Skeletal muscle tissue (tissue), 4 donors: ENCODE measurements around the gene TUBB4B. TPM values are rescaled to one million over a fixed set of nuclear protein-coding genes. Genes with fewer than 3 reads are reported as not detected.

Source experiments
- H3K27ac ChIP-seq: one replicate; pipeline ENCODE4 v1.7.0; 2013; ENCODE audit warnings: mild to moderate bottlenecking, low read depth, low read length, inconsistent platforms
- H3K27me3 ChIP-seq, 3 donors: one replicate each; pipeline ENCODE4 v1.7.0; 2013; ENCODE audit warnings: low read length in 3 of 3; ENCODE audit not compliant: control insufficient read depth in 3 of 3, insufficient read depth in 3 of 3
- H3K36me3 ChIP-seq, 3 donors: one replicate each; pipeline ENCODE4 v1.7.0; 2013; ENCODE audit warnings: low read length in 3 of 3; ENCODE audit not compliant: control insufficient read depth in 3 of 3, insufficient read depth in 3 of 3
- H3K4me1 ChIP-seq, 3 donors: one replicate each; pipeline ENCODE4 v1.7.0; 2013; ENCODE audit warnings: low read length in 3 of 3, mild to moderate bottlenecking in 3 of 3; ENCODE audit not compliant: control insufficient read depth in 3 of 3, insufficient read depth in 3 of 3
- H3K4me3 ChIP-seq, 3 donors: one replicate each; pipeline ENCODE4 v1.7.0; 2013; ENCODE audit warnings: low read length in 3 of 3
- H3K9ac ChIP-seq, 3 donors: one replicate each; pipeline ENCODE4 v1.7.0; 2013; ENCODE audit warnings: low read length in 3 of 3, mild to moderate bottlenecking in 3 of 3, moderate library complexity in 2 of 3, low read depth in 1 of 3
- H3K9me3 ChIP-seq, 3 donors: one replicate each; pipeline ENCODE4 v1.7.0; 2013; ENCODE audit warnings: low read length in 3 of 3; ENCODE audit not compliant: control insufficient read depth in 3 of 3
- total RNA-seq: library from RNA; depleted of rRNA; stranded (reverse); fragments of >200 nt; gene quantifications from one replicate; pipeline ENCODE4 v1.2.3, GENCODE V29; 2014
- donor health status: Osteomylitis.

The TUBB4B gene
- total RNA-seq, 1 donor from 2014 or later = 97.1 TPM

DNA sequence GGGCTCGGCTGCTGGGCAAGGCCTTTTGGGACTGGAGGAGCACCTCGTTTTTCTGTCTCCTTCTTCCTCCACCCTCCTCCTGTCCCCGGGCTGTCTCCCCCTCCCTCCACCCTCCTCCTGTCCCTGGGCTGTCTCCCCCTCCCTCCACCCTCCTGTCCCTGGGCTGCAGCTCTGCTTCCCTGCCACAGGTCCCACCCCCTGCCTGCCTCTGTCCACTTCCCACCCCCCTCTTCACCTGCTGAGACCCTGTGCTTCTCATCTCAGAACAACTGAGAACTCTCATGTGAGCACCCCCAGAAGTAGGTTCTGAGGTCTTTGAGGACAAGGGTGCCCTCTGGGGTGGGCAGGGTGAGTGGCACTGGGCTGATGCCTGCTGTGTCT is 30.6 kb downstream of the TUBB4B start:
- Histone ChIP-seq H3K27ac (no peak overlapping the region), H3K9ac (no peak overlapping the region), H3K9me3 (no peaks in the 10 kb centered on the region), H3K4me3 (no peak overlapping the region), H3K27me3 (peaks cover 3 to 15% (median 12%) of the 10 kb centered on the region in 3 donors), H3K4me1 (peaks cover 25 to 47% (median 40%) of the 10 kb centered on the region in 3 donors), H3K36me3 (peaks cover 28 to 34% (median 28%) of the 10 kb centered on the region in 3 donors)

DNA sequence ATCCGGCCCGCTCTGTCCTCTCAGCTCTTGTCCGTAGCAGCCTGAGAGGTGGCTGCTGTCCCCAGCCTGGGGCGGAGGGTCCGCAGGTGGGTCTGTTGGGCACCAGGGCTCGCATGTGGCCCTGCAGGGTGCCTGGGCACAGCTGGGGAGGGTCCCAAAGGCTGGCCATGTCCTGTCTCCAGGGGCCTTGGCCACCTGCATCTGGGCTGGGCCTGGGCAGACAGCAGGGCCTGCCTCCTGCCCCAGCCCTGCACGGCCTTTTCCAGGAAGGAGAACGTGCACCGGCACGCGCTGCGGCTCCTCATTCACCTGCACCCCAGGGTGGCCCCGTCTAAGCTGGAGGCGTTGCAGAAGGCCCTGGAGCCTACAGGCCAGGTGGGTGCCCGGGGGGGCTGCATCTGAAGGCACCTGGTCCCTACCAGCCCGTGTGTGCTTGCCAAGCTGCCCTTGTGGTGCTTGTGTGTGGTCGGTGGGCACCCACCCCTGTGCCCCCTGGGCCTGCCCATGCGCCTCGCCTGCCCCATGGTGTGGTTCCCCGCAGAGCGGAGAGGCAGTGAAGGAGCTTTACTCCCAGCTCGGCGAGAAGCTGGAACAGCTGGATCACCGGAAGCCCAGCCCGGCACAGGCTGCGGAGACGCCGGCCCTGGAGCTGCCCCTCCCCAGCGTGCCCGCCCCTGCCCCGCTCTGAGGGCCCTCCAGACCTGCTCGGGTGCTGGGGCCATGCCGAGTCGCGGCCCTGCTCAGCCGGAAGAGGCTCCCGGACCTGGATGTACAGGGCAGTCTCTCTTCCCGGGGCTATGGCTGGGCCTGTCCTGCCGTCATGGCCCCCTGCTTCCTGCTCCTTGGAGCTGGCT is 31.4 kb downstream of the TUBB4B start:
- Histone ChIP-seq H3K9me3 (no peaks in the 10 kb centered on the region), H3K4me3 (no peak overlapping the region), H3K9ac (no peak overlapping the region), H3K4me1 (peaks cover 33 to 55% (median 47%) of the 10 kb centered on the region in 3 donors), H3K27ac (no peak overlapping the region), H3K36me3 (peaks cover 22 to 29% (median 25%) of the 10 kb centered on the region in 3 donors), H3K27me3 (peaks cover 6 to 19% (median 17%) of the 10 kb centered on the region in 3 donors)

DNA sequence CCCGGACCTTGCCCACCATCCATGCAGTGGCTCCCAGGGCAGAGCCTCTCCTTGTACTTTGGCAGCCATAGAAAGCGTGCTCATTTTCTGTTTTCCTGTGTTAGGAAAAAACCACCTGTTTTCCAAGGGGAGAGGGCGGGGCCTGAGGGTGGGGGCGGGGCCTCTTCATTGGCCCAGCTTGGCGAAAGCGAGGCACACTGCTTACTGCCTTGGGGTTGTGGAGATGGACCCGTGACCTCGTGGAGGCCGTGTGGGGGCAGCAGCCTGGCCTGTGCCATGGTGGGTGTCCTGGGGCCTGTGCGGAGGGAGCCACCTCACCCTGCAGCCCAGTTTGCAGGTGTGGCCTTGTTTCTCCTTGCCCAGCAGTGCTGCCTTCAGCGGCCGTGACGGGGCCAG is 32.0 kb downstream of the TUBB4B start:
- H3K9ac ChIP-seq = no peak overlapping the region
- H3K4me3 ChIP-seq = no peak overlapping the region
- H3K36me3 ChIP-seq = peaks cover 22 to 24% (median 22%) of the 10 kb centered on the region in 3 donors
- peaks cover 9 to 25% (median 17%) of the 10 kb centered on the region in 3 donors for H3K27me3 ChIP-seq
- no peak overlapping the region for H3K27ac ChIP-seq
- peaks cover 35 to 50% (median 45%) of the 10 kb centered on the region in 3 donors for H3K4me1 ChIP-seq
- no peaks in the 10 kb centered on the region for H3K9me3 ChIP-seq

DNA sequence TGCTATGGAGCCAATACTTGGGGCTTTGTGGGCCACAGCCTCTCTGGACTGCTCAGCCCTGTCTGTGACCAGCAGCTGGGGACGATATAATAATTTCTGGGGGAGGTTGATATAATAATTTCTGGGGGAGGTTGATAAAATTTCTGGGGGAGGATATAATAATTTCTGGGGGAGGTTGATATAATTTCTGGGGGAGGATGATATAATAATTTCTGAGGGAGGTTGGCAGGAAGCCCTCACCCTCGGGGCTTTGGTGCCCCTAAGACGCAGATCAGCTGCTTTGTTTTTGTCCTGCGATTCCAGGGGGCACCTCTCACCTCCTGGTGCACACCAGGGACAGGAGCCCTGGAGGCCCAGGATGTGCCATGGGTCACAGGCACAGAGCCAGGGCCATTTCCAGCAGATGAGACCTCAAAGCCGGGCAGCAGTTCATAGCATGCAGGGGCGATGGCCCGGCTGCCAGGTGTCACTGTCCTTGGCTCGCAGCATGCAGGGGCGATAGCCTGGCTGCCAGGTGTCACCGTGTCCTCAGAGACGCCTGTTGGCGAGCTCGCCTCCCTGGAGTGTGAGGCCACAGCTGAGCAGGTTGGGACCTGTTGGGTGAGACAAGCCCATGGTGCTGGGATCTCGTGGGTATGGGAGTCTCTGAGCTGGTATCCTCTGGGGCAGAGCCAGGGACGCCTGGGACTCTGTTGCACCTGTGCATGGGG is 32.7 kb downstream of the TUBB4B start:
- peaks cover 30 to 44% (median 38%) of the 10 kb centered on the region in 3 donors for H3K4me1 ChIP-seq
- H3K9me3 ChIP-seq = no peaks in the 10 kb centered on the region
- peaks cover 13 to 27% (median 17%) of the 10 kb centered on the region in 3 donors for H3K27me3 ChIP-seq
- peaks cover 21 to 24% (median 22%) of the 10 kb centered on the region in 3 donors for H3K36me3 ChIP-seq
- H3K4me3 ChIP-seq = no peak overlapping the region
- peak overlapping the region in 1 of 3 donors; percentile 45 for H3K9ac ChIP-seq
- no peak overlapping the region for H3K27ac ChIP-seq

DNA sequence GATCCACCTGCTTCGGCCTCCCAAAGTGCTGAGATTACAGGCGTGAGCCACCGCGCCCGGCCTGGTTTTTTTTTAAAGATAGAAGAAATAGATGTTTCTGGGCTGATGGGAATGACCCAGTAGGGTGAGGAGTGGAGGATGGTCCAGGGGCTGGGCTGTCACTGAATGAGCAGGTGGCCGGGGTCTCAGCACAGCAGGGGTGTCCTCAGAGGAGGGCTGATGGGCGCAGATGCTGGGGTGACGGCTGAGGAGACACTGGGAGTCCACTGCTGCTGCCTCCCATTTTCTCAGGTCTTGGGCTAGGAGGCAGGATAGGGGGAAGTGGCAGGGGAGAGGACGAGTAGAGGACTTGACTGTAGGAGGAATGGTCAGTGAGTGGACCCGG is 34.1 kb downstream of the TUBB4B start:
- Histone ChIP-seq H3K27me3 (peaks cover 24 to 41% (median 26%) of the 10 kb centered on the region in 3 donors), H3K9me3 (no peaks in the 10 kb centered on the region), H3K27ac (no peak overlapping the region), H3K36me3 (peaks cover 16 to 22% (median 21%) of the 10 kb centered on the region in 3 donors), H3K9ac (no peak overlapping the region), H3K4me1 (peaks cover 21 to 32% (median 26%) of the 10 kb centered on the region in 3 donors), H3K4me3 (no peak overlapping the region)

DNA sequence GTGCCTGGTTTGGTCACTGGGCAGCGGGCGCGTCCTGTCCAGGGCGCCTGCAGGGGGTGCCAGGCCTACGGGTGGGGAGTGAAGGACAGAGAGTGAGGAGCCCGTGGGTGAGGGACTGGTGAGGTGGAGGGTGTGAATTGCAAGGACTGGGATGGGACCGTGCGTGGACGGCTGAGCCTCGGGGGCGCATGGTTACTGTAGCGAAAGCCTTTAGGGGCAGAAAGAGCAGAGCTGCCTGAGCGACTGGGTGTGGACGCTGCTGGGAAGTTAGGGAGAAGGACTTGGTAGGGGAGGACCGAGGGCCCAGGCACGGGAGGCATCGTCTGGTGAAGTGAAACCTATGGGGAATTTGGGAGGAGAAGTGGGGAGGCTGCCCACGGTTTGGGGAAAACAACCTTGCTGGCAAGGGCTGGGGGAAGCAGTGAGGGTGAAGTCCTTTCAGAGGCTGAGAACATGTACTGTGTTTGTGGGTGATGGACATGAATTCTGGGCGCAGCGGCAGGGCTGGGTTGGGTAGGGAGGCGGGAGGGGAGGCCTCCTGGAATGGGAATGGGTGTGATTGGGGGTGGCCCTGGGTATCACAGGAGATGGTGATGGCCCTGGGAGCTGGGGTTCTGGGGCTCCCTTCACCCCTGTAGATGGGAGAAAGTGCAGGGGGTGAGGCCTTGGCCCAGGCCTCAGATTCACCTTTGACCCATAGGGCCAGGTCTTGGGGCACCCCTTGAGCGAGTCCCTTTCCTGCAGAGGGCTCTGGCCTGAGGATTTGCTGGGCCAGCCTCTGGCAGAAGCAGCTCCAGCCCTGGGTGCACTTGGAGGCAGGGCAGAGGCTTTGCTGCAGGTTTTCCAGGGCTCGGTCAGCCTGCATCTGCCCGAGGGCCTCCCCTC is 34.7 kb downstream of the TUBB4B start:
- Histone ChIP-seq H3K4me1 (peaks cover 21 to 32% (median 26%) of the 10 kb centered on the region in 3 donors), H3K36me3 (peaks cover 14 to 21% (median 21%) of the 10 kb centered on the region in 3 donors), H3K27ac (no peak overlapping the region), H3K9ac (peak overlapping the region in 2 of 3 donors; percentile 3 to 70), H3K9me3 (no peaks in the 10 kb centered on the region), H3K27me3 (peaks cover 28 to 48% (median 31%) of the 10 kb centered on the region in 3 donors), H3K4me3 (no peak overlapping the region)

DNA sequence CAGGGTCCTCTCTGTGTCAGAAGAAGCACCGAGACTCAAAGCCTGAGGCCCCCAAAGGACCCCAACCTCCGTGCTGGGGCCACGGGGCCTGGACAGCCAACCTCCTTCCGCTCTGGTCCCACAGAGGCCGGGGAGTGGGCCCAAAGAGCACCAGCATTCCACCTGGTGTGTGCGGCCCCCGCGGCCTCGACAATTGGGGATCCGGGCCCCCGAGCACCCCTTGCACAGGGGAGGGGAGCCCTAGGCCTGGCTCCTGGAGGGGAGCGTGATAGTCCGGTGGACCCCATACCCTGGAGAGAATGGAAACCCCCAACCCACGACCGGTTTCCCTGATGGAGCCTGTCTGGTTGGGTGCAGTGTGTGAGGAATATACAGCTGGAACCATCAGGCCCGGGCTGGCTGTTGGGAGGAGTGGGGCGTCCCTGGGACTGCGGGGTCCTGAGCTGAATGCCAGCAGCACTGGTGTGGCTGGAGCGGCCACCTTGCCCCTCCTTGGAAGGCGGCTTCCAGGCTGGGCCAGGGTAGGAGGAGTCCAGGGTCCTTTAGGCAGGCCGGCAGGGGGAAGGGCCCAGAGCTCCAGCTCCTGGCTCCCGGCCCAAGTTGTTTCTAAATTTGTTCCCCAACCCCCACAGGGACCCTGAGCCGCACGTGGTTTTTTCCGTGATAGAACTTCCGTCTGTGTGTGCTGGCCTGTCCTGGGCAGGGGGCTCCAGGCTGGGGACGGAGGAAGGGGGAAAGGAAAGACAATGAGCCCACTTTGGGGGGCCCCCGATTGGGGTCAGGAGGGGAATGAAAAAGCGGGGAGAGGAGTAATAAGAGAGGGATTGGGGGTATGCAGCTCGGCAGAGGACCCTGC is 35.6 kb downstream of the TUBB4B start:
- Histone ChIP-seq H3K9me3 (no peaks in the 10 kb centered on the region), H3K9ac (peak overlapping the region; percentile 32 to 70 (median 33)), H3K27me3 (peaks cover 31 to 56% (median 32%) of the 10 kb centered on the region in 3 donors), H3K27ac (peak overlapping the region; percentile 75), H3K4me1 (peaks cover 21 to 32% (median 26%) of the 10 kb centered on the region in 3 donors), H3K4me3 (peak overlapping the region; percentile 7 to 54 (median 49)), H3K36me3 (peaks cover 13 to 19% (median 19%) of the 10 kb centered on the region in 3 donors)

DNA sequence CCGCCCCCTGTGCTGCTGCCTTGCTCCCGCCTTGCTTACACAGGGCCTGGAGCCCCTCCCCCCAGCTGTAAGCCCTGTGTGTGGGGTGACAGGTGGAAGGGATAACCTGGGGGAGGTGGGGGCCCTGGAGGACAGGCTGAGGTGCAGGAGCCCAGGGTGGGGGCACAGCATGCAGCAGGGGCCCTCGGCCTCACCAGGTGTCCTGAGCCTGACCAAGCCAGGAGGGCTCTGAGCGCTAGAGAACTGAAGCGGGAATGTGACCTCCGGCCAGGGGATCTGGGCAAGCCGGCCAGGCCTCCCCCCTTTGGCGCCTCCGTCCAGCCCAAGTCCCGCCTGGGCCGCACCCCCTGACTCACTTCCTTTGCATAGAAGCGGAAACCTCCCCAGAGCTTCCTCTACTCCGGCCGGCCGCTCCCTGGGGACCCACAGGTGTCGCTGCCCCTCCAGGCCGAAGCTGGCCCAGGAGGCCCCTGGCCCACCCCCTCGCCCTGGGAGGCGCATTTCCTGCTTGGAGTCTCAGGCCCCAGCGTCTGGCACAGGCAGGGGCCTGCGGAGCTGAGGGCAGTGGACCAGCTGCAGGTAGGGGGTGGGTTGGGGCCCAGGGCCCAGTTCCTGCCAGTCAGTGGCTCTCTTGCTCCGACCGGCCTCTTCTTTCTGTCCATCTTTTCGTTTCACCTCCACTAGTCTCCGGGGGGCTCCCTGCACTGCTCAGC is 36.4 kb downstream of the TUBB4B start, which contains the start of gene TOR4A:
Gene TOR4A, plus strand, starts transcription at position 398 of the 713 bp plus-strand sequence. CDS start 964 bp downstream, outside the sequence.
- H3K27me3 ChIP-seq = peaks cover 28 to 62% (median 31%) of the 10 kb centered on the region in 3 donors
- peaks cover 23 to 32% (median 26%) of the 10 kb centered on the region in 3 donors for H3K4me1 ChIP-seq
- peaks cover 5 to 12% (median 11%) of the 10 kb centered on the region in 3 donors for H3K36me3 ChIP-seq
- peak within 1 kb of the TSS; percentile 32 to 70 (median 33) for H3K9ac ChIP-seq
- no peaks in the 10 kb centered on the region for H3K9me3 ChIP-seq
- peak within 1 kb of the TSS; percentile 48 to 60 (median 49) for H3K4me3 ChIP-seq
- H3K27ac ChIP-seq = peak within 1 kb of the TSS; percentile 75
